ENCODE measurements around the gene PIK3R4.

DNA sequence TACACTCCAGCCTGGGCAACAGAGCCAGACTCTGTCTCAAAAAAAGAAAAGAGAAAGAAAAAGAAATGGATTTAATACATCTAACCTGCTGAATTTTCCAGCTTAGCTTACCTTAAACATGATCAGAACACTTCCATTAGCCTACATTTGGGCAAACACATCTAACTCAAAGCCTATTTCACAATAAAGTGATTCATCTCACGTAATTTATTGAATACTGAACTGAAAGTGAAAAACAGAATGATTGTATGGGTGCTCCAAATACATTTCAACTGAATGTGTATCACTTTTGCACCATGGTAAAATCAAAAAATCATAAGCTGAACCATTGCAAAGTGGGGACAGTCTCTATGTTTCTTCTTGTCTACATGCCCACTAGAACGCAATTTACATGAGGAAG is 9.0 kb downstream of the PIK3R4 start:
- TF ChIP-seq, protein P1, sequence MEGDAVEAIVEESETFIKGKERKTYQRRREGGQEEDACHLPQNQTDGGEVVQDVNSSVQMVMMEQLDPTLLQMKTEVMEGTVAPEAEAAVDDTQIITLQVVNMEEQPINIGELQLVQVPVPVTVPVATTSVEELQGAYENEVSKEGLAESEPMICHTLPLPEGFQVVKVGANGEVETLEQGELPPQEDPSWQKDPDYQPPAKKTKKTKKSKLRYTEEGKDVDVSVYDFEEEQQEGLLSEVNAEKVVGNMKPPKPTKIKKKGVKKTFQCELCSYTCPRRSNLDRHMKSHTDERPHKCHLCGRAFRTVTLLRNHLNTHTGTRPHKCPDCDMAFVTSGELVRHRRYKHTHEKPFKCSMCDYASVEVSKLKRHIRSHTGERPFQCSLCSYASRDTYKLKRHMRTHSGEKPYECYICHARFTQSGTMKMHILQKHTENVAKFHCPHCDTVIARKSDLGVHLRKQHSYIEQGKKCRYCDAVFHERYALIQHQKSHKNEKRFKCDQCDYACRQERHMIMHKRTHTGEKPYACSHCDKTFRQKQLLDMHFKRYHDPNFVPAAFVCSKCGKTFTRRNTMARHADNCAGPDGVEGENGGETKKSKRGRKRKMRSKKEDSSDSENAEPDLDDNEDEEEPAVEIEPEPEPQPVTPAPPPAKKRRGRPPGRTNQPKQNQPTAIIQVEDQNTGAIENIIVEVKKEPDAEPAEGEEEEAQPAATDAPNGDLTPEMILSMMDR (conservative IDR thresholded peaks at IDR 0.05; ENCODE audit: low read depth, low read length) = no peak
- no peak for TF ChIP-seq EZH2 (IDR thresholded peaks at IDR 0.05; ENCODE audit: borderline replicate concordance, low read depth, low read length, poor library complexity, severe bottlenecking)
